C4-2B (cell line): ENCODE measurements around the gene ANTKMT.
A peak's percentile ranks its signal among the peaks of the same experiment; 100 is the strongest.
"Not testable (repeated sequence)": the region's sequence is repeated elsewhere in the genome, so short reads cannot be mapped to it uniquely, and the experiment has no call there.

ENCODE experiments used
- H3K27ac ChIP-seq: fragments of 450-650 bp; 2 replicates; pipeline ENCODE4 v1.5.1; 2017
- ZFX ChIP-seq: fragments of 450-650 bp; IDR thresholded peaks from 2 replicates; pipeline ENCODE4 v1.6.1; 2017
- TF ChIP-seq, protein P1 (sequence below): fragments of 450-650 bp; conservative IDR thresholded peaks from 2 replicates; pipeline ENCODE4 v1.5.1; 2017; ENCODE audit warnings: mild to moderate bottlenecking

Gene ANTKMT

DNA sequence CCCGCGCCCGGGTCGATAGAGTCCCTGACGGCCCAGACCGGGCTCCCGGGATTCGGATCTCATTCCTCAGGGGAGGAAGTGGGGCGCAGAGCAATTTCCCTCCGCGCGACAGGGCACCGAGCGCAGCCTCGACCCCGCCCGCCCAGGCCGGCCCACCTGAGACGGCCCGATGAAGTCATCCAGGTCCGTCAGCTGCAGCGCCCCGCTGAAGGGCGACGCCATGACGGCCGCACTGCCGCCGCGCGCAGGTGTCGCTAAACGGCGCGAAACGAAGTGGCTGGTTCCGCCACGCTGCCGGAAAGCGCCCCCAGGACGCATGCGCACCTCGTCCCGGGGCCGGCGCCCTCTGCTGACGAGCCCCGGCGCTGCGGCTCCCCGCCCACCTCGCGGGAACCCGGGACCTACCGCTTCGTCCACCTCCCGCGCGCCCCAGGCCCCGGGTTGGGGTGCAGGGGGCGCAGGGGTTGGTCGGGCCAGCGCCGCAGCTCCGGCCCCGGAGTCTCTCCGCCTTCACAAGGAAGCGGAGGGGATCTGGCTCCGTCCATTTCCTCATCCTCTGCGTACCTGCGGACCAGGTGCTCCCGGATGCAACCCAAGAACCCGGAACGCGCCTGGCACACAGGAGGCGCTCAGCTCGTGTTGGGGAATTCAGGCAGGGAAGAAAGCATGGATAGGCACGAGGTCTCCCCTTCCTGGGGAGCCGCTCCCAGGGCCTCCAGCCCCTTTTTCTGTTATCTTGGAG is 20.0 kb downstream of the ANTKMT start, which contains the start of gene CIAO3:
CIAO3 (minus strand) TSS at position 234 of the 742 bp plus-strand sequence; CDS start at position 222, 12 bp downstream.
- H3K27ac ChIP-seq: peak within 1 kb of the TSS; percentile 90
- TF ChIP-seq, protein P1, sequence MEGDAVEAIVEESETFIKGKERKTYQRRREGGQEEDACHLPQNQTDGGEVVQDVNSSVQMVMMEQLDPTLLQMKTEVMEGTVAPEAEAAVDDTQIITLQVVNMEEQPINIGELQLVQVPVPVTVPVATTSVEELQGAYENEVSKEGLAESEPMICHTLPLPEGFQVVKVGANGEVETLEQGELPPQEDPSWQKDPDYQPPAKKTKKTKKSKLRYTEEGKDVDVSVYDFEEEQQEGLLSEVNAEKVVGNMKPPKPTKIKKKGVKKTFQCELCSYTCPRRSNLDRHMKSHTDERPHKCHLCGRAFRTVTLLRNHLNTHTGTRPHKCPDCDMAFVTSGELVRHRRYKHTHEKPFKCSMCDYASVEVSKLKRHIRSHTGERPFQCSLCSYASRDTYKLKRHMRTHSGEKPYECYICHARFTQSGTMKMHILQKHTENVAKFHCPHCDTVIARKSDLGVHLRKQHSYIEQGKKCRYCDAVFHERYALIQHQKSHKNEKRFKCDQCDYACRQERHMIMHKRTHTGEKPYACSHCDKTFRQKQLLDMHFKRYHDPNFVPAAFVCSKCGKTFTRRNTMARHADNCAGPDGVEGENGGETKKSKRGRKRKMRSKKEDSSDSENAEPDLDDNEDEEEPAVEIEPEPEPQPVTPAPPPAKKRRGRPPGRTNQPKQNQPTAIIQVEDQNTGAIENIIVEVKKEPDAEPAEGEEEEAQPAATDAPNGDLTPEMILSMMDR: peak; percentile 98
- peak; percentile 79; the same call in 1 of the 2 replicates for TF ChIP-seq ZFX

GRCh38 chr16:741986-742629 is 21.2 kb downstream of the ANTKMT start:
- no peak for TF ChIP-seq ZFX
- TF ChIP-seq, protein P1: no peak
- H3K27ac ChIP-seq: peak overlapping the region; percentile 90

DNA sequence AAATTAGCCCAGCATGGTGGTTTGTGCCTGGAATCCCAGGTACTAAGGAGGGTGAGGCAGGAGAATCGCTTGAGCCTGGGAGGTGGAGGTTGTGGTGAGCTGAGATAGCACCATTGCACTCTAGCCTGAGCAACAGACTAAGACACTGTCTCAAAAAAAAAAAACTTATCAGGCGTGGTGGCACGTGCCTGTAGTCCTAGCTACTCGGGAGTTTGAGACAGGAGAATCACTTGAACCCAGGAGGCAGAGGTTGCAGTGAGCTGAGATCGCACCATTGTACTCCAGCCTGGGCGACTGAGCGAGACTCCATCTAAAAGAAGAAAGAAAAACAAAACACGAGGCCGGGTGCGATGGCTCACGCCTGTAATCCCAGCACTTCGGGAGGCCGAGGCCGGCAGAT is 21.9 kb downstream of the ANTKMT start:
- H3K27ac ChIP-seq: not testable (repeated sequence)

DNA sequence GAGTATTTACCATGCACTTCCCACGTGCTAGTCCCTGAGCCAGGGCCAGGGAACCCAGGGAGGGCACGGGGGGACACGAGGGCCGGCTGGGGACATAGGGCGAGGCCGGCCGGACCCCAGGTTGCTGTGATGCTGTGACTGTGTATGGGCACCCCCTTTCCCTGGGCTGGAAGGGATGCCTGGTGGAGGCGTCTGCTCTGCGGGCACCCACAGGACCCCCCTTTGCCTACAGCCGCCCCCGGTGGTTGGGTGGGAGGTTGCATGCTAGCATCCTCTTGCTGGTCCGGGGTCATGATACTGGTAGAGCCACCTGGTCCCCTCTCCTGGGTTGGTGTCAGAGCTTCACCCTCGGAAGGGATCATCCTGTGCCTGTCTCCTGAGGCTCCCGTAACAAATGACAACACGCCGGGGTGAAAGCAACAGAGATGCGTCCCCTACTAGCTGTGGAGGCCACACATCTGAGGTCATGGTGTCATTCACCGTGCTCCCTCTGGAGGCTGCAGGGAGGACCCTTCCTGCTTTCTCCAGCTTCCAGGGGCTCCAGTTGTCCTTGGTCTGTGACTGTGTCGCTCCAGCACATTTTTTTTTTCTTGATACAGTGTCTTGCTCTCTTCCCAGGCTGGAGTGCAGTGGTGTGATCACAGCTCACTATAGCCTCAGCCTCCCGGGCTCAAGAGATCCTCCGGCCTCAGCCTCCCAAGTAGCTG is 23.0 kb downstream of the ANTKMT start:
- H3K27ac ChIP-seq: no peak overlapping the region
- TF ChIP-seq ZFX: no peak
- TF ChIP-seq, protein P1: no peak; the same call in 1 of the 2 replicates

- no peak overlapping the region for H3K27ac ChIP-seq
- TF ChIP-seq, protein P1: no peak
- no peak for TF ChIP-seq ZFX
These were observed 24.8 kb downstream of the ANTKMT start for GRCh38 chr16:745739-746138.

DNA sequence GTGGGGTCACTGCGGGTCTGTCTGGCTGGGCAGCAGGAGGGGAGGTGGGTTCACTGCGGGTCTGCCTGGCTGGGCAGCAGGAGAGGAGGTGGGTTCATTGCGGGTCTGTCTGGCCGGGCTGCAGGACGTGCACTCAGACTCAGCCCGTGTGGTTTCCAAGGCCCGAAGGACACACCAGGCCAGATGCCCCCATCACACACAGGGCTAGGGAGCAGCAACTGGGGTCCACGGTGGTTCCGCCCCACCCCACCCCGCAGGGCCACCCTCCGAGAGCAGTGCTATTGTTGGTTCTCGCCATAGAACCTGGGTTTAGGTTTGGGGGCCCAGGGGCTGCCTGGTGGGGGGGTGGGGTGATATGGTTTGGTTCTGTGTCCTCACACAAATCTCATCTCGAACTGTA is 25.7 kb downstream of the ANTKMT start:
- no peak overlapping the region for H3K27ac ChIP-seq
- TF ChIP-seq ZFX: no peak
- TF ChIP-seq, protein P1: no peak

- TF ChIP-seq, protein P1: no peak
- TF ChIP-seq ZFX: no peak
- H3K27ac ChIP-seq: no peak overlapping the region
These were observed 27.2 kb downstream of the ANTKMT start for GRCh38 chr16:747978-748746.
